Stimulated activated CD4-positive, alpha-beta T cell treated with anti-CD3 and anti-CD28 coated beads, Interleukin-12 subunit alpha, Interleukin-12 subunit beta, amount 100 ng/mL, for 48 hours (primary cell): ENCODE measurements around the gene SPTSSB.

ENCODE experiments used
- DNase-seq, 3 donors: peaks; one replicate each; pipeline ENCODE4 v3.0.0-alpha.2; 2020; ENCODE audit warnings: low read depth in 2 of 3, low spot score in 1 of 3

Gene SPTSSB

DNA sequence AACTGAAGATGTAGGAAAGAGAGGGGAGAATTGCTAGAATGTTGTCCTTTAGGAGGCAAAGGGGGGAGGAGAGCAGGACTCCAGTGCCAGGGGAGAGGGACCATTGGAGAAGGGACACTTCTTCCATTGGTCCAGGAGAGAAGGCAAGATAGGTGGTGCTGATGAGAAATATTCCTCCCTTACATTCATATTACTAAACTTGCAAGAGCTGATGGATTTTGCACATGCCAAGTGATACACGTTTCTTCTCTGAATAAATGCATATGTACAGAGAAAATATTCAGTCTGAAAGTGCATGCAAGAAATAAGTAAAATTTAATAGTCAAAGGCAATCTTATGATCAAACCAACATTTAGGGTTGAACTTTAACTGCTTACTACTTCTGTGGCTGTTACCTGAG is 21.5 kb upstream of the SPTSSB start:
- DNase-seq, result no peak

DNA sequence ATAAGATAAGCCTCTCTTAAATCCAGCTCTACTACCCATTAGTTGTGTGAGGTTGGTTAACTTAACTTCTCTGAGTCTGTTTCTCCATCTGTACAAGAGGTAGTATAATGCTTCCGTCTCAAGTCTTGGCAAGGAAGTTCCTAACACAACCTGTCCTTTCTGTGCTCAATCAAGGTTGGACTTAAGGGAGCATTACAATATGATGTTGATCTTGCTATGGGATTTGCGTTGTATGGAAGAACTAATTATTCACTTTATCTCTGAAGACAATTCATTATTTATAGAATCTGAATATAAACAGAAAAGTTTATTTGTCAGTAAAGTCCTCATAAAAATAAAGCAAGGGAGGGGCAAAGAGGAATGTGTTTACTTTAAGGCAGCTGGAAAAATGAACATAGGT is 18.9 kb upstream of the SPTSSB start:
- no peak for DNase-seq

DNA sequence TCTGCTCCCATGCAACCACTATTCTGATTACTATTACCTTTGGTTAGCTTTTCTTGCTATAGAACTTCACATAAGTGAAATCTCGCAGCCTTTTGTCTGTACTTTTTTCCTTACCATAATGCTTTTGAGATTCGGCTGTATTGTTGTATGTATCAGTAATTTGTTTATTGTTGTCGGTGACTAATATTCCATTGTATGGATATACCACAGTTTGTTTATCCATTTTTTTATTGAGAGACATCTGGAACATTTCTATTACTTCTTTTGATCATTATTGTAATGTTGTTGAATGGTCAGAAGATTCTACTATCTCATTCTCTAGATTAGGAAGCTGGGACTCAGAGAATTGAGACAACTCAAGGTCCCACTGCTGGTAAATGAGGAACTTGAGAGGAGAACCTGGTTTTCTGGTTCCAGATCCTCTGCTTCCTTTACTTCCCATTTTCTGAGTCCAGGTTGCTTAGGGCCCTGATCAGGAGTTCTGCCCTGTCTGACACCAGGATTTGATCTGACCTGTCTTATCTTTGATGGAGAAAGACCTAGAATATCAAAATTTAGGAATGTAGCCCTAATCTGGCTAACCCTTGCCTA is 18.2 kb upstream of the SPTSSB start:
- DNase-seq, result no peak

DNA sequence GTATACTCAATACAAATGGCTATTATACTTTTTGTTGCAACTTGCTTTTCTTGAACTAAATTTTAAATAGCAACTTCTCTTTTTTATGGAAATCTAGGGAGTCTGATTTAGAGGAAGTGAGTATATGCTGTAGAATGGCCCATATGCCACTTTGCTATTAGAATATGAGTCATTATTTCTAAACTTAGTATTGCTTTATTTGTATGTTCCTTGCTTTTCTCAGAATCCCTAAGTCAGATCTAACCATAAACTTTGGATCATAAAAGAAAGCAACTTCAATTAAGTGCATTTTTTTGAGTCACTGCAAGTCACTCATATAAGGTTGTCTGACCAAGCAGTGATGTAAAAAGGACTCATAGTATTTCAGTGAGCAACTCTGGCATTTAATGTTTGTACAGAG is 17.5 kb upstream of the SPTSSB start:
- DNase-seq, result no peak

DNA sequence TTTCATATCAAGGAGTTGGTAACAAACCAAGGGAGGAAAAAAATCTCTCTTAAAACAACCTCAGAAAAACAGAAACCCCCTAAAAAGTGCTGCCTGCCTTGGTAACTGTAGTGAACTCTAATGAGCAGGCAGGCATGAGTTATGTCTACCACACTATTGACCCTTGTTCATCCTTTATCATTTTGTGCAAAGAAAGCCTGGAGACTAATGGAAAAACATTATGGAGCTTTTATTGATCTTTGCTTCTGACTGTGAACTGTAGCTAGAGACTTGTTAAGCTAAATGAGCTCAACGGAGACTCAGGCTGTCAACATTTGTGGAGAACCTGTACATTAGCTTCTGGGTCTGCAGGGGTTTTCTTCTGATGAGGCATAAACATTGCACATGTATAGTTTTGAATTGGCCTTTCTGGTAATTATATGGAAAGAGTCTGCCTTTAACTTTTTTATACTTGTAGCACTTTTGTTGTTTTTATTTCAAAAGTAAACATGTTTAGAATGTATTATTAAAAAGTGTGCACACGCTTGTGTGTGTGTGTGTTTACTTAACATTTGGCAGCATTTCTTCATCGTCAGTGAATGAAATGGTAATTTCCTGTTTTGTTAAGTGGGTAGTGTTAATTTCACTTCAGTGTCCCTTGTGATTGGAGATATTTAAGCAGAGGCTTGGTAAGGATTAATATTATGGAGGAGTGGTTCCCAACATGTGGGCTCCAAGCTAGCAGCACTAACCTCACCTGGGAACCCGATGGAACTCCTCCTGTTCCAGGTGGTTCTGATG is 15.9 kb upstream of the SPTSSB start:
- no peak for DNase-seq

DNA sequence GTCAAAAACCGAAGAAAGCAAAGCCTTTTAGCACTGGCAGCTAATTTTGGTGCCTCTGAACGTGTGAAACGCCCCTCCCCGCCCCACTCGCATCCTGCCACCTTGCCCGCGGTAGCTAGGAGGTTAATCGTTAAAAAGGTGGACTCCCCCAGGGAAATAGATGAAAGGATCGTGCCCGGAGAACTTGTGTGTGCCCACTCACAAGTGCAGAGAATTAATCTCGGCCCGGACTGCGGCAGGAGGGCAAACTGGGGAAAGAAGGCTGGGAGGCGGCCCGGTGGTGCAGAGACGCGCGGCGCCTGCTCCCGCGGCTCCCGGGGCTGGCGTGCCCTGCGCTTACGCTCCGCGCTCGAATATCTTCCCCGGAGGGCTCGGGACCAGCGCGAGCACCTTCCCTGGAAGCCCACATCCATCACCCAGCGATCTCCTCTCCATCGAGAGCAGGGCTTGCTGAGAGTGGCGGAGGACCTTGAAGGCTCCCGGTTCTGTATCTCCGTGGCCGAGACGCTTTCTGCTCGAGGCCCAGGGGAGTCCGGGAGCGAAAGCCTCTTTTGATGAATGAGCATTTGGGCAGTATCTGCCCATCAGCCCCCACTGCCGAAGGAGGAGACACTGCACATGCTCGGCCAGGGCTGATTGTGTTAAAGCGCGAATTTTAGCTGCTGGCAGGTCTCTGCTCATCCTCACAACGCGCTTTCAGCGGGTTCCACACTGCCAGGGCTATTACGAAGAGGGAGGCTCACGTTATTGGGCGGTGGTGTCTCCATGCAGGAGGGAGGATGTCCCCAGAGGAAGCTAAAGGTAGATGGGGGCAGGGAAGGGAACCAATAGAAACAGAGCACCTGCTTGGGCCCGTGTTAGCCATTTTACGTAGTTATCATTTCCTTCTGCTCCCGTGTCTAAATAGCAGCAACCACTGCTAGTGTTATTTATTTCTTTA is 1.3 kb upstream of the SPTSSB start:
- peak in 1 of 3 donors; percentile 12 for DNase-seq

DNA sequence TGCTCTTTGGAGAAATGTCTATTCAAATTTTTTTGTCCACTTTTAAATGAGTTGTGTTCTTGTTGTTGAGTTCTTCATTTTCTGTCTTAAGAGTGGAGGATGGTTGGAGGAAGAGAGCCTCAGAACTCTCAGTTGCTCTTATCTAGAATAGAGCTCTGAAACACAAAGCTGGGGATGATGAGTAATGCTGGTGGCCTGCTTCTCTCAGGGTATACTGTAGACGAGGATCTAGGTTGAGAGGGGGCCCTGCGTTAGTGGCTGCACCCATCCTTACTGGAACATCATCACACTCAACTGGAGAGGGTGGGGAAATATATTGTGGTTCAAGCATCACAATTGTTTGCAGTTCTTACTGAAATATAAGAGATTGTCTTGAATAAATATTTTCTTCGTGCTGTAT is 1.8 kb downstream of the SPTSSB start:
- no peak for DNase-seq

DNA sequence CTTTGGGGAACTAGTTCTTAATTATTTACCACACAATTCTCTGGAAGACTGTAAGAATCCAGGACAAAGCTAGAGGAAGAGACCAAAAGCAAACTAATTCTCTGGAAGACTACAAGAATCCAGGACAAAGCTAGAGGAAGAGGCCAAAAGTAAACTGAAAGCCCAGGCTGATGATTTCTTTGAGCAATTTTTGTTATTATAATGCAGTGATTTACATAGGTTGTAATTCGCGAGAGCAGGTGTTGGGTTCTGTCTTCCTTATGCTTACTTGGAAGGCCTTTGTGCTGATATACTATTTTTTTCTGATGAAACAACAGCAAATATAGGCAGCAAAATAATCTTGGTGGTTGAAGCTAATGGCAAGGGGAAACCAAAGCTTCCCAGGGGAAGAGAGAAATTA is 5.2 kb downstream of the SPTSSB start:
- no peak for DNase-seq

DNA sequence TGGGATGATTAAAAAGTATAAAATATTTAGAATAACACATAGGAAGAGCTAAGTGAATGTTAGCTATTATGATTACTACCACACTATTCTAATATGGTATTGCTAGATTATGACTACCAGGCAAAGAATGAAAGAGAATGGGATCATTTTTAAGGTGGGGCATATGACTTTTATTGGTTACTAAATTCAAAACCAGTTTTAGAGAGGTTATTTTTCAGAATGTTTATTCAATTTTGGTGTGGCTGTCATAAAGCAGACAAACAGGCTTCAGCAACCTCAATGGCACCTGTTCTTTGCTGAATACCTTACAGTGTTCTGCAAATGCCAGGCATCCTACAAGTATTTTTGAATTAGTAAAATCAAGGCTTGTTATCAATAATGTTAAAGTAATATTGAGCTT is 12.8 kb downstream of the SPTSSB start:
- no peak for DNase-seq

DNA sequence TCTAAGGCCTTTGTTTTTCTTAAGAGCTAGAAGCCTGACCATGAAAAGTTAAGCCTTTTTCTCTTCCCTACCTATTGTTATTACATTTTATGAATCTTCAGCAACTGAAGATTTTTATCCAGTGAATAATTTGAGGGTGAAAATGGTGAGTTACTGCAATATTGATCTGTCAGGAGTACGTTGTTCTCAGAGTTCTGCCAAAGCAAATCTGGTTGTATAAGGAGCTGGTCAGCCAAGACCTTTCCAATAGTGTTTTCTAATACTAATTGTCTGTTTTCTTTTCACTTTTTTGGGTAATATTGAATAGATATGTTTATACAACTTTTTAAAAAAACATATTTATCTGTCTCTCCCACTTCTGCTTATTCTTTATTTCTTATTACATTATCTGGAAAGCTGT is 15.0 kb downstream of the SPTSSB start:
- DNase-seq, result no peak

DNA sequence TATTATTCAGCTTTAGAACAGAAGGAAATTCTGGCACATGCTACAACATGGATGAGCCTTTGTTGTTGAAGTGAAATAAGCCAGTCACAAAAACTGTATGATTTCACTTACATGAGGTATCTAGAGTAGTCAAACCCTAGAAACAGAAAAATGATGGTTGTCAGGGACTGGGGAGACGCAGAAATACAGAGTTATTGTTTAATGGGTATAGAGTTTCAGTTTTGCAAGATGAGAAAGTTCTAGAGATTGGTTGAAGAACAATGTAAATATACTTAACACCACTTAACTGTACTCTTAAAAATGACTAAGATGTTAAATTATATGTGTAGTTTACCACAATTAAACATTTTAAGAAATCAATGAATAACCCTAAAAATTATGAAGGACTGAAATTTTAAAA is 15.8 kb downstream of the SPTSSB start:
- no peak for DNase-seq

DNA sequence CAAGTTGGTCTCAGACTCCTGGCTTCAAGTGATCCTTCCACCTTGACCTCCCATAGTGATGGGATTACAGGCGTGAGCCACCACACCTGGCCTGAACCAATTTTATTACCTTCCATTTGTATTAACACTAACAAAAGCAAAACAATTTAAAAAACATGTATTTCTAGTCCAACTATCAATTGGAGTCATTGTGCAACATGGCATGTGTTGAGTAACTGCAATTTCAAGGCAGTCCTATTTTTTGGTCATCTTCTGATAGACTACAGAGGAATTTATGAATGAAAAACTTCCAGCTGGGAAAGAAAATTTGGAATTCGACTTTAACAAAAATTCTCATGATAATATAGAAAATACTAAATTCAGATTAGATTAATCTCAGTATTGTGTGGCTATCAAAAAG is 16.8 kb downstream of the SPTSSB start:
- DNase-seq, result no peak

DNA sequence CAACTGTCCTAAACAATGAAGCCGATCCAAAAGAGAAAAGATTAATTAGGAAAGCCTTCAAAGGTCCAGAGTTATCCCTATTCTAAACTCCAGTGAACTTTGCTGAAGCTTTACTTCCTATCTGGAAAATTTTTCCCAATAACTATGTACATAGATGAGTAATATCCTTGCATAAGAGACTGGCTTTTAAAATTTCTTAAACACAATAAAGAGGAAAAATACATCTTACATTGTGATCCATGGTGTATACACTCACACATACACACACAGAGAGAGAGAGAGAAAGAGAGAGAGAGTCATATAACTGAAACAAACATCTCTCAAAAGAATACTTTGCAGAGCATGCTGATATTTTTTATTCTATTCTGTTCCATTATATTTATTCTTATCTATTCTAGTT is 20.0 kb downstream of the SPTSSB start:
- DNase-seq, result no peak

DNA sequence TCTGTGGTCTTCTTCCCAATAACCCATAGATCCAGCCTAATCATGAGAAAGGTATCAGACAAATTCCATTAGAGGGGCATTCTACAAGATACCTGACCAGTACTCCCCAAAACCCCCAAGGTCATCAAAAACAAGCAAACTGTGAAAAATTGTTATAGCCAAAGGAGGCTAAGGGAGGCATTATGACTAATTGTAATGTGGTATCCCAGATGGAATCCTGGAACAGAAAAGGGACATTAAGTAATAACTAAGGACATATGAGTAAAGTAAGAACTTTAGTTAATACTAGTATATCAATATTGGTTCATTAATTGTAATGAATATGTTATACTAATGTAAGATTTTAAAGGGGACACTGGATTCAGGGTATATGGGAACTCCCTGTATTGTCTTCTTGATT is 20.4 kb downstream of the SPTSSB start:
- no peak for DNase-seq

DNA sequence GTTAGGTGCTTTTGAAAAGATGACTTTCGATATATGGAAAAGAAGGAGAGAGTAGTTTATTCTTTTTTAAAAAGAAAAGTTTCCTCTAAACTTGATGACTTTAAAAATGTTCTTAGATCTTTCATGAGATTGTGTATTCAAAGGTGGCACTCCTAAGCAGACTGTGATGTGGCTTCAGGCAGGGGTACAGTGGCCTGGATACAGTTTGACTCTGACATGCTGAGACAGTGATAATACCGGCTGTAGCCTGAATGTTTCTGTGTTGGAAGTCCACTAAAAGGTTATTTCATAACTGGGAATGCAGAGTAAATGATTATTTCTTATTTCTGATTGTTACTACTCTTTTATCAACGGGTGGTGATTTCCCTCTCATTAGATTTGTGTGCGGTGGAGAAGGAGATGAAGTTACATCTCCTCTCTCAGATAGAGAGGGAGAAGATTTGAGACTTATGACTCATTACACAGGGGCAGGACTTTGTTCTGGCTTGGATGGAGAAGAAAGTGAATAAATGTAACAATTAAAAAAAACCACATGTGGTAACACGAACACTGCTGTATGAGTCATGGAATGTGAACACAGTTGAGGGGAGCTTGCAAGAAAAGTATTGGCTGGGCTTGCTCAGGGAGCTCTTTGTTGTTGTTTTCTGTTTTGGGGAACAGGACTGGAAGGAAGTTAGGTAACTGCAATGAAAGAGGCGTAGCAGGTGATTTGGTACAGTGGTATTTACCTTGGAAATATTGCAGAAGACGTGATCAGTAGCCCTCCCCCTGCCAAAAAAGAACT is 21.6 kb downstream of the SPTSSB start:
- DNase-seq, result no peak

DNA sequence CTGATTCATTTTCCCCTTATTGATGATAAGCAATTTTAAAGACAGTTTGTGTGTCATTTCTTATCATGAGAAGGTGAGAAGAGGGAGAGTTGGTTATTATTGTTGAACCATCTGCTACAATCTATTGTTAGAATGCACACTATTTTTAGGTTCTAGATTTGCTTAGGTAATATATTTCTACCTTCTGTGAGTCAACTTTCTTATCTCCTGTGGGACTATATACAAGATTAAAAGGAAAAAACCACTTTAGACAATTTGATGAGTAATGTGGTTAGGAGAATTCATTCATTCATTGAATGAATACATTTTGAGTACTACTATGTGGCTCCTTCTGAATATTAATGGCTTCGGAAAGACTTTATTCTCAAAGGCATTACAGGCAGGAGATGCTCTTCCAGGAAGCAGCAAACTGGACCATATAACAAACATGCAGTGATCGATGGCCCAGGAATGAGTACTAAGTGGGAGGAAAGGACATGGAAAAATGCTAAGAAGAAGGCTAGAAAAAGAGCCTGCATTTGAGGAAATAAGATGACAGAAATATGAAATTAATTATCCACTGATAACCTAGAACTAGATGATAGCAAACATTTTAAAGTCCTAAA is 22.4 kb downstream of the SPTSSB start:
- DNase-seq, result no peak

DNA sequence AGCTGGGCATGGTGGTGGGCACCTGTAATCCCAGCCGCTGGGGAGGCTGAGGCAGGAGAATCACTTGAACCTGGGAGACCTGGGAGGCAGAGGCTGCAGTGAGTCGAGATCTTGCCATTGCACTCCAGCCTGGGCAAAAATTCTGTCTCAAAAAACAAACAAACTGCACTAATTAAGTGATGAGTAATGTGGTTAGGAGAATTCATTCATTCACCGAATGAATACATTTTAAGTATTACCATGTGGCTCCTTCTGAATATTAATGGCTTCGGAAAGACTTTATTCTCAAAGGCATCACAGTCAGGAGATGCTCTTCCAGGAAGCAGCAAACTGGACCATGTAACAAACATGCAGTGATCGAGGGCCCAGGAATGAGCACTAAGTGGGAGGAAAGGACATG is 23.6 kb downstream of the SPTSSB start:
- DNase-seq, result no peak

DNA sequence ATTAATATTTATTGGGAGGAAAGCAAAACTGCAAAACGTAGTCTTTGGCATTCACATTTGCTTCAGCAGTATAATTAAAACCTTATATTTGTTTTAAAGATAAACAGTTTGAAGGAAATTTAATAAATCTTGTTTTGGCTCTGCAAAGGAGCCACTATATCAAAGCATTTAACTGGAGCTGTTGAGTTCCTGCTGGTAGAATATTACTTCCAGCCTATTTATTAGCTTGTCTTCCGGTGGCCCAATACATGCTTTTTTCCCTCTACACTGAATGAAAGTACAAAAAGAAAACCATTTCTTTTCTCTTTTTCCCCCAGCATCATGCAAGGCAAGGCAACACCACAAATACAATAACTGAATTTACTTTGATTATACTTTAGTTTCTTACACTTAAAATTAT is 26.3 kb downstream of the SPTSSB start:
- DNase-seq, result no peak

DNA sequence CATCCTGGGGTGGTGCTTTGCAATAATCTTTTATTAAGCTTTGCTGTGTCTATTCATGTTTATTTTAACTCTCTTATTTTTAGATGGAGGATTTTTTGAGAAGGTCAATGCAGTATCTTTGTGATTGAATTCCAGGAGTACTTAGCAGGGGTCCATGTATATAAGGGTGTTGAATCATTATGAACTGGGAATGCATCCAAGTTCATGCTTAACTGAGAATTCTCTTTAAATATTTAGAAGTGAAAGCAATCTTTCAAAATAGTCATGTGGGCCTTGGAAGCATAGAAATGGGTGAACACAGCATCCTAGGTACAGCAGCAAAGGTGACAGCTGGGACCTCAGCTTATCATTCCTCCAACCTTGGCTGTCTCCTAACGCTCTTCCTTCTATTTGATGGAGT is 27.3 kb downstream of the SPTSSB start:
- no peak for DNase-seq

DNA sequence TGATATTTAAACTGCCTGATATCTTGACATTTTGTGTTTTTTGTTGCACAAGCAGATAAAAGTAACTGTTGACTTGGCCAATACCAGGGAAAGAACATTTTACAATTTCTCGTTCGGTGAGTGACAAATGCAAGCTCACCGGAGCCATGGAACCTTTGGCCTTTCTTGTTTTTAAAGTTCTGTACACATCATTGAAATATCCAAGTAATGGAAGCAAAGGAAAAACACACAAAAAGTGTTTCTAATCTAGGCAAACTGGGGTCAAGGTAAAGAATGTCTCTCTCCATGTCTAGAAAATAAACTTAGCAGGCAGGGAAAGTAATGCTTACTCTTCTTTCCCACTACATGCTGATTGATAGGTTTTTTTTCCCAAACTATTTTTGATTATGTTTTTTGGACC is 27.8 kb downstream of the SPTSSB start:
- no peak for DNase-seq

DNA sequence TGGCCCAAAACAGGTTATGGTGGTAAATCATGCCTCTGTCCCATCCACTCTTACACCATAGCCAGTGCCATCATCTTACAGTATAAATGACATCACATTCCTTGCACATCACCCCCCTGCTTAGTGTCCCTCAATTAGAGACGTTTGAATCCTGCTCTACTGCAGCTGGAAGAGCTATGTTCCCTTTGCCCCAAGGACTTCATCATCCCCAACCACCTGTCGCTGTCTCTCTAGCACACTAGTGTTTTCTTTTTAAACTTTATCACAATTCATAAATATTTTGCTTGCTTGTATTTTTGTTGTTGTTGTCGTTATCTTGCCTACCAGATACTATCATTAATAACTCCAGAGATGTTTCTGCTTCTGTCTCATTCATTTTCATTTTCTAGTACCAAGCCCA is 28.7 kb downstream of the SPTSSB start:
- no peak for DNase-seq
